ENCODE data around the gene TNS1.

- TF ChIP-seq POLR2AphosphoS5 (IDR thresholded peaks at IDR 0.05; ENCODE audit: borderline replicate concordance, low read depth, low read length) (no peak), EZH2 (IDR thresholded peaks at IDR 0.05) (no peak), FOXP2 (optimal IDR thresholded peaks at IDR 0.05; ENCODE audit: control extremely low read depth, extremely low read length, insufficient read depth) (no peak)
Measured at GRCh38 chr2:217843324-217843723, 159.5 kb downstream of the TNS1 start.

Data from SK-N-MC (cell line).